Measurements from ENCODE around the gene JAM3.
A peak's percentile ranks its signal among the peaks of the same experiment; 100 is the strongest.

Gene JAM3

DNA sequence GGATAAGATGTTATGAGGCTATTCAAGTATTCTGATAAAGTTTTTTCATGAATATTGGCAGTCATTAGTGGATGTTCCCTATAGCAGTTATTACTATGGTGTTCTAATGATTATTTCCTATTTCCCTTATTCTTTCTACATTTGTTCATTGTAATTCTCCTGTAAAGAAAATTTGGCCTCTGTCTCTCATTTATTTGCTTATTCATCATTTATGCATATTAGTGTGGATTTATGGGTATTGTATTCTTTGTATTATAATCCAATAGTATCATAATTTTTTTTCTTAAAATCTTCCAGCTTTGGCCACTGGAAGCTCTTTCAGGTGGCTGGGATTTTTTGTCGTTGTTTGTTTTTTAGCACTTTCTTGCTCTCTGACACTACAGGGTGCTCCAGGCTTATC is 47.3 kb downstream of the JAM3 start:
- DNase-seq, result no peak

GRCh38 chr11:134118006-134118405 is 49.1 kb downstream of the JAM3 start:
- no peak for DNase-seq

- DNase-seq, result no peak
These were observed 50.2 kb downstream of the JAM3 start for GRCh38 chr11:134119094-134119493.

- no peak for DNase-seq
These were observed 51.4 kb downstream of the JAM3 start for GRCh38 chr11:134120143-134120850.

- no peak for DNase-seq
These were observed 52.2 kb downstream of the JAM3 start for GRCh38 chr11:134120921-134121526.

DNA sequence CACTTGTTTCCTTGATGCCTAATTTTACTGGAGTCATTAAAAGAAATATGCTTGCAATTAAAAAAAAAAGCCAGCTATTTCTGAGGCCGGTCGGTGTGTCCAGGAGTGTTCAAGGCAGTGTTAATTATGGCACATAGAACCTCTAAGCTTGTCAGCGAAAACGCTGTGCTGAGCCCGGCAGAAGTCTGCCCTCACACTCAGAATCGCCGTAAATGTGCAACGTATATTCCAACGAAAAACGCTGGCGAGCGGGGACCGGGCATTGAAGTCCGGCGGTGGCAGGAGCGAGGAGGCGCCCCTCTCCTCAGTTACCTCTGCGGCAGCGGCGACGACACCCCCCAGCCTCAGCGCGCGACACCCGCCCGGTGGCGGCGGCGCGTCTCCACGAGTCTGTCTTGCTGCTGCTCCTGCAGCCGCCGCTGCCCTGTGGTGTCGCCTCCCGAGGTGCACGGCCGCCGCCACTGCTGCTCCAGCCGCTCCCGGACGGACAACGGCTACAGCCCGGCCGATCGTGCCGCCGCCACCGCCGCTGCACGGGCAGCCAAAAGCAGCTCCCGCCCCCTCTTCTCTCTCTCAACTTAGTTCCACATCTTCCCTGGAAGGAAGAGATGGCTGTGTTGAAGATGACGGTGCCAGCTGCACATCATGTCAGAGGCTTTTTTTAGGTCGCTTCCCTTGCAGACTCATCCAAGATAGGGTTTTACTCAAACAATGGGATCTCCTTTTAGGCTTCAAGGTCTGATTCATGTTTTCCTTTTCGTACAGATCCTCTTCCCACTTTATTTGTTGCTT is 56.0 kb downstream of the JAM3 start:
- no peak for DNase-seq

DNA sequence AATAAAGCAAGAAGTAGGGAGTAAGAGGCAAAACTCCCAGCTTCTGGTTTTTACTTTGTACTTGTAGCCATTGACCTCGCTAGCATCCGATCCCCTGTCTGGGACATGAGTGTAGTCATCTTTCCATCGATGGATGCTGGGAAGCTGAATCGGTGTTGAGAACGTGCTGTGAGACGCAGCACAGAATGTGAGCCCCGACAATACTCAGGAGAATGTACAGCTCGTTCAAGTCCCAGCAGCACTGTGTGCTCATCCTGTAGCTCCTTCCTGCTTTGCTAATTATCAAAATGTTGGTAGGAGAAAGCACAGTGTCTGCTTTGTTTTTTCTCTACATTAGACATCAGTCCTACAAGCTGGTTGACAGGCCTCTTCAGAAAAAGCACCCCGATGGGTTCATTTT is 56.6 kb downstream of the JAM3 start:
- DNase-seq, result no peak

DNA sequence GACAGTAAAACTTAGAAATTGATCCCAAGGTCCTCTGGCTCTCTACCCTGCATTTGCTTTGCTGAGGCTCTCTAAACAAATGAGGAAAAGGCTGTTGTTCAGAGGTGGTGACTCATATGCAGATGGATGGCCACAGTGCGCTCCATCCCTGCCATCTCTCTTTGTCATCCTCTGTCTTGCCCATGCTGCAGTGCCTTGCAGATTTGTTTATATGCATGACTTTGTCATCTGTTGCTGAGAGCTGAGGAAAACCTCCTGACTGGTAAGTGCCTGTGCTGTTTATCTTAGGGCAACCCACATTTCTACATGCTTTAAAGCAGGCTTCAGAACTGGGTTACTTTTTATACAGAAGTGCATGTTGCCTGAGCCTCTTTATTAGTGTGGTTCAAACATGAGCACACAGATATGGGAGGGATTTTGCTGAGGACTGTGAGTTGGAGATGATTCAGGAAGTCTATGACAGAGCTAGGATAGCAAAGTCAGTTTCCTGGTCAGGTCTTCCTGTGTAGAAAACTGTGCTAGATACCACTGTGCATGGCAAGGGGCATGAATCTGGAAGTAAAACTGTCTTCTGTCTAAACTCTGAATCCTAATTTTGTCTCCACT is 57.4 kb downstream of the JAM3 start:
- DNase-seq, result no peak

DNA sequence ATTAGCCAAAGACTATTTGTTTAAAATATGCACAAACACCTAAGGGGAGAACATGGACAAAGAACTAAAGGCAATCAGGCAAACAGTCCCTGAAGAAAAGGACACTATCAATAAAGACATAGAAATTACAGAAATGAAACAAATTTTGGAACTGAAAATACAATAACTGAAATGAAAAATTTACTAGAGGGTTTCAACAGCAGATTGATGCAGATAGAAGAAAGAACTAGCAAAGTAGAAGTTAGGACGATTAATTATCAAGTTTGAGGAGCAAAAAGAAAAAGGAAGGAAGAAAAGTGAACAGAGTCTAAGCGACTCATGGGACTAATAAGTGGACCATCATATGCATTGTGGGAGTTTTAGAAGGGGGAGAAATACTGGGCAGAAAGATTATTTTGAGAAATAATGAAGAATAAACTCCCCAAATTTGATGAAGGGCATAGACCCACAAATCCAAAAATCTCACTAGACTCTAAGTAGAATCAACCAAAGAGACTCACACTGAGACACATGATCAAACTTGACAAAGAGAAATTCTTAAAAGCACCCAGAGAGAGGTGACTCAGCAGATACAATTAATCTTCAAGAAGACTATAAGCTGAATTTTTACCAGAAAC is 62.9 kb downstream of the JAM3 start:
- no peak for DNase-seq

GRCh38 chr11:134132808-134133207 is 63.9 kb downstream of the JAM3 start:
- DNase-seq, result no peak

- DNase-seq, result no peak
These were observed 65.3 kb downstream of the JAM3 start for GRCh38 chr11:134134167-134134566.

DNA sequence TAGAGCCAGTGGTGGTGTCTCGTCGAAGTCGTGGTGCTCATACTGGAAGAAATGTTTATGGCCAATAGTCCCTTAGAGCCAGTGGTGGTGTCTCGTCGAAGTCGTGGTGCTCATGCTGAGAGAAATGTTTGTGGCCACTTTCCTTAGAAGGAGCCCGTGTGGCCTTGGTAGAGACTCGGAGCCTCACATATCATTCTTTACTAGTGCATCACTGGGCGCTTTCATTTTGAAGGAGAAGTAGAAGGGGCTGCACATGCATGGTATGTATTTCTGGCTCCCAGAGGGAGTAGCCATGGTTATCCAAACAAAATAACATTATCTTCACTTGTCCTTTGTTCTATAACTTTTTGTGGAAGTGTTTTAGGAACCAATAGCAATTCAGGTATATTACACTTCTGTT is 69.5 kb downstream of the JAM3 start:
- DNase-seq, result no peak

- DNase-seq, result no peak
These were observed 70.5 kb downstream of the JAM3 start for GRCh38 chr11:134139303-134139872.

DNA sequence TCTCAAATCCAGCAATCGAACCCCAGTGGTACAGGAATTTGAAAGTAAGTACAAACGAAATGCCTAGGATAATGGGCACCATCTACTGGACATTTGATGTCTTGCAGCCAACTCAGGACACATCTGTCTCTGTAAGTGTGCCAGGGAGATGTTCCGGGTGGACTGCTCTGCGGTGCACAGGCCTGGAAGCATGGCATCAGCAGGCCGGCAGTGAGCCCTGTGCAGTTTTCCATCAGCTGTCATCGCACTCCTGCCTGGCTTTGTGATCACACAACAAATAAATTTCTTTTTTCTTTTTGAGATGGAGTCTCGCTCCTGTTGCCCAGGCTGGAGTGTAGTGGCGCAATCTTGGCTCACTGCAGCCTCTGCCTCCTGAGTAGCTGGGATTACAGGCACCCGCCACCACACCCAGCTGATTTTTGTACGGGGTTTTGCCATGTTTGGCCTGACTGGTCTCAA is 71.0 kb downstream of the JAM3 start:
- DNase-seq, result peak; percentile 2

DNA sequence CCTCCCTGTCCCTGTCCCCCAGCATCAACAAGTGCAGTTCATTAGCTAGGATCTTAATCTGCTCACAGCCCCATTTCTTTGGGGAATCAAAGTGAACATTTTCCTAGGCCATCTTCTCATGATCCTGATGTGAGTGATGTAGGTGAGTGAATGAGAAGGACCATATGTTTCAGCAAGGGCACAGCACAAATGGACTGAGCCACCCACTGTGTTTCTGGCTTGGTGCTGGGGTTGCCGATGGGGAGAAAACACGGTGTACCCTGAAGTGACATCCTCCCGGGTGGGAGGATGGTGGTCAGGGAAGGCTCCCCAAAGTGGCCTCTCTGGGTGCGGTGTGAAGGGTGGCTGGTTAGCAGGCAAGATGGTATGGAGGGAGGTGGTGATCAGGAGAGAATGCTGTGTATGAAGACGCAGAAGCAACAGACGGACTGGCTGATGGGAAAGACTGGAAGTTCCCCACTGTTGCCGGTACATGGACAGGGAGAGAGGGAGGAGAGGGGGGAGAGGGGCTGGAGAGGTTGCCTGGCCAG is 72.2 kb downstream of the JAM3 start:
- DNase-seq, result no peak

- DNase-seq, result no peak
These were observed 73.7 kb downstream of the JAM3 start for GRCh38 chr11:134142536-134142935.

- DNase-seq, result no peak
These were observed 74.9 kb downstream of the JAM3 start for GRCh38 chr11:134143801-134144200.

GRCh38 chr11:134144744-134145143 is 75.9 kb downstream of the JAM3 start:
- DNase-seq, result no peak

DNA sequence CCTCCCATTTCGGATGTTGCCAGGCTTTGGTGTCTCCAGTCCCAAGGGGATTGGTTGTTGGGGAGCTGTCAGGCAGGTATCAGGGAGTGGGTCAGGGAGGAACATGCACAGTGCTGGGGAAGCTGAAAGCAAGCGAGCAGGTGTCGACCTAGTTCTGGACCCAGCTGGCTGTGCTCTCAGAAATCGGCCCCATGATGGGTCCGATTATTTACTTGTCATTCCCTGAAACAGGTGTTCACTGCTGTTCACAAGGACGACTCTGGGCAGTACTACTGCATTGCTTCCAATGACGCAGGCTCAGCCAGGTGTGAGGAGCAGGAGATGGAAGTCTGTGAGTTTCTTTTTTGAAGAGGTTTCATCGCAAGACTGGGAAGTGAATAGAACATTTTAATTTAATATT is 76.8 kb downstream of the JAM3 start:
- no peak for DNase-seq

DNA sequence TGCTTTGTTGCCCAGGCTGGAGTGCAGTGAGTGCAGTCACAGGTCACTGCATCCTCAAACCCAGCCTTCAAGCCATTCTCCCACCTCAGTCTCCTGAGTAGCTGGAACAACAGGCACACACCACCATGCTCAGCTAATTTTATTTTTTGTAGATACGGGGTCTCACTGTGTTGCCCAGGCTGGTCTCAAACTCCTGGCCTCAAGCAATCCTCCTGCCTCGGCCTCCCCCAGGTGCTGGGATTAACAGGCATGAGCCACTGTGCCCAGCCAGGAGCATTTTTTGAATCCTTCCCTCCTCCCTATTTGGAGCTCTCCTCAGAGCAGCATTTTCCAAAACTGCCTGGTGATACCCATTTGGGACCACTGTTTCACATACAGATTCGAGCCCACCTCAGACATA is 77.7 kb downstream of the JAM3 start:
- no peak for DNase-seq

GRCh38 chr11:134149371-134149770 is 80.5 kb downstream of the JAM3 start:
- DNase-seq, result no peak

GRCh38 chr11:134150195-134150903 is 81.5 kb downstream of the JAM3 start:
- no peak for DNase-seq
